ENCODE results near the gene SMURF1. TPM values are rescaled to one million over a fixed set of nuclear protein-coding genes. Genes with fewer than 3 reads are reported as not detected.

The SMURF1 gene
- polyA plus RNA-seq, 1 donor from 2014 or later, result 22.9 TPM

- no peak overlapping the region for H3K9ac ChIP-seq (ENCODE audit: low read length)
- H3K79me2 ChIP-seq (replicated peaks; ENCODE audit: insufficient read depth, low read length), result no peaks in the 10 kb centered on the region
- no peak for TF ChIP-seq MXI1 (conservative IDR thresholded peaks at IDR 0.05; ENCODE audit: poor library complexity, severe bottlenecking)
- no peak for TF ChIP-seq CTCF (IDR thresholded peaks at IDR 0.05; ENCODE audit: poor library complexity, severe bottlenecking)
- no peak for TF ChIP-seq TAF1 (IDR thresholded peaks at IDR 0.05; ENCODE audit: low read depth)
- TF ChIP-seq SMC3 (conservative IDR thresholded peaks at IDR 0.05; ENCODE audit: poor library complexity), result no peak
- TF ChIP-seq EP300 (conservative IDR thresholded peaks at IDR 0.05; ENCODE audit: poor library complexity, severe bottlenecking), result no peak
- TF ChIP-seq REST (IDR thresholded peaks at IDR 0.05; ENCODE audit: borderline replicate concordance), result no peak
- TF ChIP-seq RAD21 (conservative IDR thresholded peaks at IDR 0.05), result no peak
- no peak for TF ChIP-seq EZH2 (IDR thresholded peaks at IDR 0.05; ENCODE audit: borderline replicate concordance, insufficient read depth, low read length, poor library complexity, severe bottlenecking)
- TF ChIP-seq POLR2AphosphoS5 (IDR thresholded peaks at IDR 0.05), result no peak
- no peaks in the 10 kb centered on the region for H3K27me3 ChIP-seq (ENCODE audit: insufficient read depth, low read depth, low read length)
- no peaks in the 10 kb centered on the region for H3K36me3 ChIP-seq (ENCODE audit: insufficient read depth, low read length)
- no peaks in the 10 kb centered on the region for H4K20me1 ChIP-seq (ENCODE audit: insufficient read depth)
- H2AFZ ChIP-seq (ENCODE audit: low read depth, low read length), result no peak overlapping the region
- H3K4me3 ChIP-seq (ENCODE audit: low read length), result no peak overlapping the region
- no peak overlapping the region for H3K27ac ChIP-seq (ENCODE audit: low read length)
- no peaks in the 10 kb centered on the region for H3K9me2 ChIP-seq (ENCODE audit: insufficient read depth, low read length)
- H3F3A ChIP-seq (ENCODE audit: insufficient read depth, low read length, poor library complexity, severe bottlenecking), result no peaks in the 10 kb centered on the region
- no peak overlapping the region for H3K4me2 ChIP-seq (ENCODE audit: low read length)
- H3K9me3 ChIP-seq (ENCODE audit: low read length), result no peaks in the 10 kb centered on the region
Observed at GRCh38 chr7:99050971-99051370, 92.9 kb downstream of the SMURF1 start.

GRCh38 chr7:99047526-99048077, 96.3 kb downstream of the SMURF1 start:
- no peaks in the 10 kb centered on the region for H3K9me2 ChIP-seq (ENCODE audit: insufficient read depth, low read length)
- no peaks in the 10 kb centered on the region for H4K20me1 ChIP-seq (ENCODE audit: insufficient read depth)
- no peaks in the 10 kb centered on the region for H3F3A ChIP-seq (ENCODE audit: insufficient read depth, low read length, poor library complexity, severe bottlenecking)
- no peak overlapping the region for H3K4me2 ChIP-seq (ENCODE audit: low read length)
- H3K36me3 ChIP-seq (ENCODE audit: insufficient read depth, low read length), result no peaks in the 10 kb centered on the region
- TF ChIP-seq SMC3 (conservative IDR thresholded peaks at IDR 0.05; ENCODE audit: poor library complexity) (no peak), EP300 (conservative IDR thresholded peaks at IDR 0.05; ENCODE audit: poor library complexity, severe bottlenecking) (no peak), RAD21 (conservative IDR thresholded peaks at IDR 0.05) (no peak), REST (IDR thresholded peaks at IDR 0.05; ENCODE audit: borderline replicate concordance) (no peak), CTCF (IDR thresholded peaks at IDR 0.05; ENCODE audit: poor library complexity, severe bottlenecking) (no peak), POLR2AphosphoS5 (IDR thresholded peaks at IDR 0.05) (no peak), TAF1 (IDR thresholded peaks at IDR 0.05; ENCODE audit: low read depth) (no peak), MXI1 (conservative IDR thresholded peaks at IDR 0.05; ENCODE audit: poor library complexity, severe bottlenecking) (no peak), EZH2 (IDR thresholded peaks at IDR 0.05; ENCODE audit: borderline replicate concordance, insufficient read depth, low read length, poor library complexity, severe bottlenecking) (no peak)
- H3K27me3 ChIP-seq (ENCODE audit: insufficient read depth, low read depth, low read length), result no peaks in the 10 kb centered on the region
- H3K9me3 ChIP-seq (ENCODE audit: low read length), result no peaks in the 10 kb centered on the region
- no peak overlapping the region for H3K27ac ChIP-seq (ENCODE audit: low read length)
- no peak overlapping the region for H3K4me3 ChIP-seq (ENCODE audit: low read length)
- H3K9ac ChIP-seq (ENCODE audit: low read length), result no peak overlapping the region
- H2AFZ ChIP-seq (ENCODE audit: low read depth, low read length), result no peak overlapping the region
- no peaks in the 10 kb centered on the region for H3K79me2 ChIP-seq (replicated peaks; ENCODE audit: insufficient read depth, low read length)
